Keratinocyte (primary cell): ENCODE data around the gene ITPK1. TPM values are rescaled to one million over a fixed set of nuclear protein-coding genes. Genes with fewer than 3 reads are reported as not detected.

Experiments used
- DNase-seq: peaks from one replicate; pipeline ENCODE4 v3.0.0-alpha.2; 2011; ENCODE audit warnings: low read depth, missing footprints, low spot score
- FAIRE-seq: peaks from 2 replicates; lab custom pipeline; 2011; peaks lifted over from hg19 to GRCh38; lab: Jason Lieb, UNC
- H2AFZ ChIP-seq: 2 replicates; pipeline ENCODE4 v1.6.0; 2012; ENCODE audit warnings: low read length, control low read depth, inconsistent platforms; ENCODE audit not compliant: control insufficient read depth
- H3K27ac ChIP-seq: 2 replicates; pipeline ENCODE4 v1.5.1; 2011; ENCODE audit warnings: low read length; ENCODE audit not compliant: control insufficient read depth, insufficient read depth
- H3K27me3 ChIP-seq: 3 replicates; pipeline ENCODE4 v1.6.0; 2011; ENCODE audit warnings: low read length; ENCODE audit not compliant: control insufficient read depth, insufficient read depth; ENCODE audit errors: extremely low read depth
- H3K36me3 ChIP-seq, 2 experiments: 2 replicates in 1 of 2; 3 replicates in 1 of 2; pipeline ENCODE4 v1.5.1; 2011; ENCODE audit warnings: low read length in 2 of 2, mild to moderate bottlenecking in 1 of 2; ENCODE audit not compliant: control insufficient read depth in 2 of 2, insufficient read depth in 2 of 2; ENCODE audit errors: extremely low read depth in 1 of 2
- H3K4me1 ChIP-seq: 3 replicates; pipeline ENCODE4 v1.5.1; 2011; ENCODE audit warnings: low read length; ENCODE audit not compliant: control insufficient read depth, insufficient read depth; ENCODE audit errors: extremely low read depth
- H3K4me2 ChIP-seq: 3 replicates; pipeline ENCODE4 v1.6.0; 2011; ENCODE audit warnings: low read depth, low read length; ENCODE audit not compliant: control insufficient read depth, insufficient read depth; ENCODE audit errors: extremely low read depth
- H3K4me3 ChIP-seq, 3 experiments: fragments of 200-600 bp in 1 of 3; sonication (generic) in 1 of 3; 2 replicates in 2 of 3; 3 replicates in 1 of 3; pipeline ENCODE4 v1.5.1; 2011 to 2016; ENCODE audit warnings: low read length in 3 of 3, mild to moderate bottlenecking in 3 of 3, control low read depth in 2 of 3, inconsistent platforms in 1 of 3, low read depth in 1 of 3, mixed read lengths in 1 of 3, mixed run types in 1 of 3, moderate library complexity in 1 of 3; ENCODE audit not compliant: control insufficient read depth in 2 of 3, insufficient read depth in 2 of 3; ENCODE audit errors: extremely low read depth in 1 of 3
- H3K79me2 ChIP-seq: 2 replicates; pipeline ENCODE4 v1.6.0; 2012; ENCODE audit warnings: low read length; ENCODE audit not compliant: control insufficient read depth, insufficient read depth
- H3K9ac ChIP-seq: 3 replicates; pipeline ENCODE4 v1.6.0; 2011; ENCODE audit warnings: low read length; ENCODE audit not compliant: control insufficient read depth, insufficient read depth; ENCODE audit errors: extremely low read depth
- H3K9me1 ChIP-seq: 3 replicates; pipeline ENCODE4 v1.6.0; 2011; ENCODE audit warnings: low read length; ENCODE audit not compliant: control insufficient read depth, insufficient read depth; ENCODE audit errors: extremely low read depth
- H3K9me3 ChIP-seq: 2 replicates; pipeline ENCODE4 v1.5.1; 2012; ENCODE audit warnings: low read depth, low read length; ENCODE audit not compliant: control insufficient read depth
- H4K20me1 ChIP-seq: 3 replicates; pipeline ENCODE4 v1.6.0; 2011; ENCODE audit warnings: low read length; ENCODE audit not compliant: control insufficient read depth, insufficient read depth; ENCODE audit errors: extremely low read depth
- CTCF ChIP-seq, 3 experiments: IDR thresholded peaks in 1 of 3; conservative IDR thresholded peaks in 1 of 3; optimal IDR thresholded peaks in 1 of 3; 2 replicates in 2 of 3; 3 replicates in 1 of 3; pipeline versions ENCODE3 to v1.5.1; 2011; ENCODE audit warnings: low read length in 3 of 3, mild to moderate bottlenecking in 3 of 3, moderate library complexity in 2 of 3, control low read depth in 1 of 3, inconsistent platforms in 1 of 3; ENCODE audit not compliant: insufficient read depth in 2 of 3; ENCODE audit errors: extremely low read depth in 1 of 3
- EZH2 ChIP-seq: IDR thresholded peaks from one replicate; pipeline ENCODE4 v1.6.1; 2012; ENCODE audit warnings: inconsistent platforms, mild to moderate bottlenecking, low read length, moderate library complexity
- dilution Hi-C: fragments of 300-500 bp; cut with MboI; formaldehyde crosslinking; loops from one replicate; pipeline ENCODE4 v1.7.0; 2020; ENCODE audit warnings: low sequenced_read_pairs; ENCODE audit not compliant: extremely low pct_ligation_motif_present
- polyA plus RNA-seq, 5 experiments: library from polyadenylated mRNA; depleted of rRNA in 3 of 5; stranded (reverse) in 3 of 5; stranded (forward) in 1 of 5; unstranded in 1 of 5; fragments of >200 nt; gene quantifications; 1 replicate in 1 of 5; 2 replicates in 3 of 5; 3 replicates in 1 of 5; pipeline versions ENCODE4 v1.2.1 to v1.2.3, GENCODE V29; 2011 to 2012; ENCODE audit warnings: missing spikeins in 2 of 5, low read depth in 1 of 5, low replicate concordance in 1 of 5

The ITPK1 gene
- polyA plus RNA-seq, 1 donor (not counting 4 experiments of a cell fraction or from before 2014, with no cell fraction given): 67.8 TPM

GRCh38 chr14:93054006-93054405, 61.7 kb downstream of the ITPK1 start:
- no peak overlapping the region for H3K27ac ChIP-seq
- H2AFZ ChIP-seq: no peak overlapping the region
- no peak overlapping the region for H3K4me3 ChIP-seq
- no peaks in the 10 kb centered on the region for H3K27me3 ChIP-seq
- H3K9ac ChIP-seq: no peak overlapping the region
- no peak overlapping the region for H3K4me2 ChIP-seq
- no peaks in the 10 kb centered on the region for H3K9me3 ChIP-seq
- TF ChIP-seq CTCF (optimal IDR thresholded peaks at IDR 0.05 in 1 of 3, IDR thresholded peaks at IDR 0.05 in 1 of 3, conservative IDR thresholded peaks at IDR 0.05 in 1 of 3; ENCODE audit: extremely low read depth in 1 of 3, insufficient read depth in 2 of 3, low read length in 3 of 3) (no peak), EZH2 (no peak)
- peaks cover 3 to 15% of the 10 kb centered on the region in 2 experiments for H3K36me3 ChIP-seq
- H3K9me1 ChIP-seq: peaks cover 3% of the 10 kb centered on the region
- H3K4me1 ChIP-seq: peaks cover 3% of the 10 kb centered on the region
- dilution Hi-C loops: no loop called here
- no peak for FAIRE-seq
- no peaks in the 10 kb centered on the region for H4K20me1 ChIP-seq
- no peak for DNase-seq
- peaks cover 8% of the 10 kb centered on the region for H3K79me2 ChIP-seq

- TF ChIP-seq CTCF (optimal IDR thresholded peaks at IDR 0.05 in 1 of 3, IDR thresholded peaks at IDR 0.05 in 1 of 3, conservative IDR thresholded peaks at IDR 0.05 in 1 of 3; ENCODE audit: extremely low read depth in 1 of 3, insufficient read depth in 2 of 3, low read length in 3 of 3): no peak
- no peak for TF ChIP-seq EZH2
- no peak for FAIRE-seq
- Histone ChIP-seq H3K36me3 (peaks cover 5 to 15% of the 10 kb centered on the region in 2 experiments), H3K27me3 (no peaks in the 10 kb centered on the region), H3K9me1 (peaks cover 1% of the 10 kb centered on the region), H3K4me2 (no peak overlapping the region), H2AFZ (no peak overlapping the region), H3K79me2 (peaks cover 4% of the 10 kb centered on the region), H4K20me1 (no peaks in the 10 kb centered on the region), H3K4me1 (peaks cover 14% of the 10 kb centered on the region), H3K27ac (no peak overlapping the region), H3K9ac (no peak overlapping the region), H3K4me3 (no peak overlapping the region), H3K9me3 (no peaks in the 10 kb centered on the region)
- no peak for DNase-seq
- dilution Hi-C loops: no loop called here
These were observed 63.9 kb downstream of the ITPK1 start for GRCh38 chr14:93051600-93052546.
